RCC 7860 (cell line): ENCODE results near the gene GLB1L.
"Not testable (repeated sequence)": the region's sequence is repeated elsewhere in the genome, so short reads cannot be mapped to it uniquely, and the experiment has no call there.

Experiments
- DNase-seq: peaks from one replicate; pipeline ENCODE4 v3.0.0-alpha.2; 2015; ENCODE audit warnings: low spot score
- FAIRE-seq: peaks from 2 replicates; lab custom pipeline; 2012; peaks lifted over from hg19 to GRCh38; lab: Jason Lieb, UNC

GLB1L gene

GRCh38 chr2:219209236-219210195 is 35.7 kb downstream of the GLB1L start:
- DNase-seq: no peak
- no peak for FAIRE-seq

GRCh38 chr2:219207884-219208740 is 37.1 kb downstream of the GLB1L start:
- FAIRE-seq (no peak), DNase-seq (peak; percentile 14)

DNA sequence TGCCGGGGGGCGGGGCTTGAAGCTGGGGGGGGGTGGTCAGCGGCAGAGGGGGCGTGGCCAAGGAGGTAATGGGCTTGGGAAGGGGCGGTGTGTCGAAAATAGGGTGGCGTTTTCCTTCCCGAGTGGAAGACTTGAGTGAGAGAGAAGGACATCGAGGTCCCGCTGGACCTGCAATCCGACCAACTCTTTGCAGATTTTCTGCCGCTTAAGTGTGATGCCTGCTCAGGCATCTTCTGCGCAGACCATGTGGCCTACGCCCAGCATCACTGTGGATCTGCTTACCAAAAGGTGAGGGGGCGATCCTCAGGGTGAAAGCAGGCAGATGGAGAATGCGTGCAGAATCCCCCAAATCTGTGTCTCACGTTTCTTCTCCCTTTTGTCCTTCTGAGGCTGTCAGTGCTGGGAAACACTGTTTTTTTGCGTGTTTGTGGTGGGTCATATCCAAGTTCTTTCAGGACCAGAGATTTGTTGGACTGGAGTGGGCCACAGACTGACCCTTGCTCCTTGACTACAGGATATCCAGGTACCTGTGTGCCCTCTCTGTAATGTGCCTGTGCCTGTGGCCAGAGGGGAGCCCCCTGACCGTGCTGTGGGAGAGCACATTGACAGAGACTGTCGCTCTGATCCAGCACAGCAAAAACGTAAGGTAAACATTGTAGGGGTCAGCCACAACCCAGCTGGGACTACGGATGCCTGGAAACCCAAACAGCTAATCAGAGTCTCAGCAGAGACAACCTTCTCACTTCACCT is 37.9 kb downstream of the GLB1L start:
- DNase-seq: peak; percentile 42

DNA sequence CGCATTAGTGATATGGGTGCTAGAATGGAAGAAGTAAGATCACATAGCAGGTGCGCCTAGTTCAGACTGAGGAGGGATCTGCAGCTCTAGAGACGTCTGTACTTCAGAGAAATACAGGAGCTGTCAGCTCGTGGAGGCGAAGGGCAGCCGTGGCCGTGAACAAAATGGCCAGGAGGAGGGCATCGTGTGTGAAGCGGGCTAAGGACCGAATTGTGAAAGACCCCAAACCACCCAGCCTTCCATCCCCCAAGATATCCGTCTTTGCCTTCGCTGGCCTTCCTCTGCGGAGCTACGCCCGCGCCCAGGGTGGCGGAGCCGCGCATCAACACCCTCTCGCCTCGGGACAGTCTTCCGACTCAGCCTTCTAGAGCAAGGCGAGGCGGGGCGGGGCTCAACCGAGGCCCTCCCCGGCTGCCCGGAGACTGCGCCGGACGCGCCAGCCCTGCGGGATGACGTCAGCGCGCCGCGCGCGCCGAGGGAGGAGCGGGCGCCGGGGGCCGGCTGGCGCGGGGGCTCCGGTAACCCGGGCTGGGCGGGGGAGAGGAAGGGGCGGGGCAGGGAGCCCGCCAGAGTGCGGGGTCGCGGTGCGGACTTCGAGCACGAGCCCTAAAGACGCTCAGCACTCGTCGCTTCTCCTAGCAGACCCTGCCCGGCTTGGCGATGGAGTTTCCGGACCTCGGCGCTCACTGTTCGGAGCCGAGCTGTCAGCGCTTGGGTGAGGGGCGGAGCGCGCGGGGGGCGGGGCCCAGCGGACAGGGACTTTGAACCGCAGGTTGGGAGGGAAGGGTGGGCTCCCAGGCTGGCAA is 38.7 kb downstream of the GLB1L start, which contains the start of gene ZFAND2B:
ZFAND2B (plus strand) TSS at position 455 of the 806 bp plus-strand sequence; CDS start at position 661, 206 bp downstream.
- FAIRE-seq (no peak), DNase-seq (peak; percentile 81)

More for the DNA sequence above, 37.9 kb downstream of the GLB1L start:
- FAIRE-seq: no peak

GRCh38 chr2:219205981-219206327 is 39.3 kb downstream of the GLB1L start:
- DNase-seq (no peak), FAIRE-seq (no peak)

GRCh38 chr2:219205165-219205538 is 40.1 kb downstream of the GLB1L start:
- DNase-seq: no peak
- no peak for FAIRE-seq

- no peak for DNase-seq
- no peak for FAIRE-seq
Measured at GRCh38 chr2:219204425-219205164, 40.6 kb downstream of the GLB1L start.

- not testable (repeated sequence) for DNase-seq, FAIRE-seq
Measured at GRCh38 chr2:219201331-219201730, 43.9 kb downstream of the GLB1L start.

- DNase-seq, FAIRE-seq: not testable (repeated sequence)
Measured at GRCh38 chr2:219200502-219201326, 44.5 kb downstream of the GLB1L start.

DNA sequence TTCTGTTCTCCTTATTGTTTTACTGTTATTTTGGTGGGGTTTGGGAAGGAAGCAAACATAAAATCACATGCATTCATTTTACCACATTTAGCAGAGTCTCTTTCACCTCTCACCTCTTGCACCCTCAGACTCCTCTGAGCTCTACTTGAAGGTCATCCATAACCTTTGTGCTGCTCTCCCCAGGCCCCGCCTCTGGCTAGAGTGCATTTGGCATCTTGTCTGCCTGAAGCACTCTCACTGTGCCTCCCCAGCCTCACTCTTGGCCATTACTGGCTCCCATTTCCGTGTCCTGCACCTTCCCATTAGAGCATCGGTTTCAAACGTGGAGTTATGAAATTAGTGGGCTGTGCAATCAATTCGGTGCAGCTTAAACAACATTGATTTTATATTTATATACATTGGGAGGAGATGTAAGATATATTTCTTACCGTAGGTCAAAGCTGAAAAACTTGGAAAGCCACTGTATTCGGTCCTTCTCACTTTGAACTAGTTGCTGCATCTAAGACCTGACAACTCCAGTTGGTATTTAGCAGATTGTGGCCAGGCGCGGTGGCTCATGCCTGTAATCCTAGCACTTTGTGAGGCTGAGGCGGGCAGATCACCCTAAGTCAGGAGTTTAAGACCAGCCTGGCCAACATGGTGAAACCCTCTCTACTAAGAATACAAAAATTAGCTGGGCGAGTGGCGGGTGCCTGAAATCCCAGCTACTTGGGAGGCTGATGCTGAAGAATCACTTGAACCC is 45.6 kb downstream of the GLB1L start:
- FAIRE-seq: no peak
- no peak for DNase-seq

DNA sequence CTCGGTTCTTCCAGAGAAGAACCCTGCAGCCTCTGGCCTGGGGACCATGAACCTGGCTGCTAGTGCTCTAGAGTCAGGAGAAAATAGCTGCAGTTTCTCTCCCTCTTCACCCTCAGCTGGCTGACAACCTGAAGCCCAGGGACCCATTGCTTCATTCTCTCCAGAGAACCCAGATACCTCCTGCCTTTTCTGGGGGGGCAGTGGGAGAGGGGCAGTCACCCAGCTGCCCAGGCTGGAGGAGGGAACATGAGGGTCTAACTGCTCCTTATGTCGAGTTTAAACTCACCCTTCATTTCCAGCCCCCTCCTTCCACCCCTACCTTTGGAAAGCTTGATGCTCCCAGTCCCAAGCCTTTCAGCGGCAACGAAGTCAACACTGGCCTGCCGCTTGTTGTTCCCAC is 46.3 kb downstream of the GLB1L start:
- no peak for FAIRE-seq

GRCh38 chr2:219197388-219197787 is 47.9 kb downstream of the GLB1L start:
- FAIRE-seq (no peak), DNase-seq (no peak)

More for the DNA sequence above, 46.3 kb downstream of the GLB1L start:
- DNase-seq: no peak

DNA sequence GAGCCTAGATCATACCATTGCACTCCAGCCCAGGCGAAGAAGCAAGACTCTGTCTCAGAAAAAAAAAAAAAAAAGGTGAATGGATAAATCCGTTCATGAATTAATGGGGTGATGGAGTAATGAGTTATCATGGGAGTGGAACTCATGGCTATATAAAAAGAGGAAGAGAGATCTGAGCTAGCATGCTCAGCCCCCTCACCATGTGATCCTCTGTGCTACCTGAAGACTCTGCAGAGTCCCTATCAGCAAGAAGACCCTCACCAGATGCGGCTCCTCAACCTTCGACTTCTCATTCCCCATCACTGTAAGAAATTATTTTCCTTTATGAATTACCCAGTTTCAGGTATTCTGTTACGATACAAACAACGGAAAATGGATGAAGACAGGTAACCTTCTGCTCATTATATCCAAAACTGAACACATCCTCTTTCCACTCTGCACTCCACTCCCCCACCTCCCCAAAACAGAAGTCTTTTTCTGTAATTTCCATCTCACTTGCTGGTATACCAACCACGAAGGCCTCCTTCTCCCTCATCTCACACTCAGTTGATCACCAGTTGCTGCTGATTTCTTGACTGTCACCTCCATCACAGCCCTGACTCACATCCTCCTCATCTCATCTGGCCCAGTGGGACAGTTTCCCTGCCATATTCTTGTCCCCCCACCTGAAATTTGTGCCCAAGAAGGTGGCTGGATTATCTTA is 58.3 kb downstream of the GLB1L start:
- no peak for DNase-seq
- no peak for FAIRE-seq
